K562 (cell line): ENCODE results near the gene GATAD2B. TPM values are rescaled to one million over a fixed set of nuclear protein-coding genes. Genes with fewer than 3 reads are reported as not detected.

ENCODE experiments used
- ASH1L ChIP-seq: fragments of 450-650 bp; IDR thresholded peaks from 2 replicates; pipeline ENCODE4 v1.6.1; 2018; ENCODE audit warnings: borderline replicate concordance, mild to moderate bottlenecking, low read depth; ENCODE audit not compliant: partially characterized antibody
- ATF1 ChIP-seq, 2 experiments: fragments of 450-650 bp in 1 of 2; IDR thresholded peaks; 2 replicates each; pipeline ENCODE4 v1.6.1; 2016; ENCODE audit warnings: missing compliant biosample characterization in 1 of 2, missing genetic modification characterization in 1 of 2
- BCOR ChIP-seq: fragments of 450-650 bp; IDR thresholded peaks from 2 replicates; pipeline ENCODE4 v1.6.1; 2016
- BDP1 ChIP-seq: IDR thresholded peaks from 3 replicates; pipeline ENCODE4 v1.6.1; 2011; ENCODE audit not compliant: insufficient read length, insufficient read depth
- CHD2 ChIP-seq: IDR thresholded peaks from 2 replicates; pipeline ENCODE4 v1.6.1; 2011; ENCODE audit warnings: low read depth, low read length
- ERF ChIP-seq: fragments of 450-650 bp; formaldehyde crosslinking; IDR thresholded peaks from 2 replicates; pipeline ENCODE4 v1.4.0; 2020; ENCODE audit warnings: mild to moderate bottlenecking, mixed read lengths
- MEIS2 ChIP-seq: fragments of 450-650 bp; IDR thresholded peaks from 2 replicates; pipeline ENCODE4 v1.6.1; 2014; ENCODE audit warnings: mild to moderate bottlenecking; ENCODE audit not compliant: partially characterized antibody
- NFIX ChIP-seq: fragments of 250-450 bp; sonication (Bioruptor Pico); IDR thresholded peaks from 2 replicates; pipeline ENCODE4 v1.4.0; 2020; ENCODE audit warnings: low read depth, mild to moderate bottlenecking, moderate library complexity
- POLR2AphosphoS5 ChIP-seq: IDR thresholded peaks from 2 replicates; pipeline ENCODE4 v1.6.1; 2011; ENCODE audit warnings: mild to moderate bottlenecking, low read depth, low read length, moderate library complexity; ENCODE audit not compliant: control insufficient read depth, insufficient read depth
- RBBP5 ChIP-seq: fragments of 200-600 bp; sonication (generic); IDR thresholded peaks from 2 replicates; pipeline ENCODE4 v1.6.1; 2012; ENCODE audit warnings: borderline replicate concordance, mild to moderate bottlenecking, low read length, control low read depth, inconsistent platforms; ENCODE audit not compliant: insufficient read depth, poor library complexity, severe bottlenecking
- ZNF212 ChIP-seq: fragments of 450-650 bp; formaldehyde crosslinking; IDR thresholded peaks from 2 replicates; pipeline ENCODE4 v1.4.0; 2020; ENCODE audit warnings: mild to moderate bottlenecking
- polyA plus RNA-seq, 8 experiments: library from polyadenylated mRNA; depleted of rRNA in 4 of 8; stranded (reverse) in 5 of 8; unstranded in 3 of 8; fragments of >200 nt; fragmentation: Nextera tagmentation in 2 of 8; fragmentation: Illumina TruSeq in 1 of 8; extraction: Ambion mirVana in 2 of 8; extraction: Trizol in 1 of 8; gene quantifications; 2 replicates each; pipeline versions ENCODE4 v1.2.1 to v1.2.3, GENCODE V29; 2011 to 2014; ENCODE audit warnings: inconsistent platforms in 1 of 8, missing spikeins in 1 of 8
- total RNA-seq, 7 experiments: library from RNA; depleted of rRNA in 6 of 7; stranded (reverse); fragments of >200 nt in 6 of 7; fragmentation: Illumina TruSeq in 2 of 7; extraction: Trizol in 2 of 7; gene quantifications; 2 replicates each; pipeline versions ENCODE4 v1.2.1 to v1.2.3, GENCODE V29; 2011 to 2021; ENCODE audit warnings: low replicate concordance in 1 of 7
- TF ChIP-seq, protein P1 (sequence below): fragments of 250-450 bp; sonication (Bioruptor Pico); IDR thresholded peaks from 2 replicates; pipeline ENCODE4 v1.4.0; 2020
- TF ChIP-seq, protein P2 (sequence below), 2 experiments: fragments of 450-650 bp in 1 of 2; IDR thresholded peaks; 2 replicates each; pipeline ENCODE4 v1.6.1; 2011 to 2017; ENCODE audit warnings: low read depth in 2 of 2, antibody characterized with exemption in 1 of 2, borderline replicate concordance in 1 of 2, low read length in 1 of 2, mild to moderate bottlenecking in 1 of 2, mixed read lengths in 1 of 2; ENCODE audit not compliant: control insufficient read depth in 1 of 2
- TF ChIP-seq, protein P3 (sequence below): sonication (generic); formaldehyde crosslinking; IDR thresholded peaks from 2 replicates; pipeline ENCODE4 v1.8.1; 2023; ENCODE audit warnings: missing genetic modification reagents, mild to moderate bottlenecking, borderline replicate concordance
- TF ChIP-seq, protein P4 (sequence below), 2 experiments: IDR thresholded peaks; 2 replicates each; pipeline ENCODE4 v1.6.1; 2012; ENCODE audit warnings: improper control_type of control experiment in 2 of 2, low read depth in 2 of 2, low read length in 2 of 2, borderline replicate concordance in 1 of 2

GATAD2B gene
- total and polyA plus RNA-seq, 9 of the 15 experiments (the other 6 are each of a cell fraction or from before 2014, with no cell fraction given), result 1.5 to 40.2 (median 4.9) TPM

DNA sequence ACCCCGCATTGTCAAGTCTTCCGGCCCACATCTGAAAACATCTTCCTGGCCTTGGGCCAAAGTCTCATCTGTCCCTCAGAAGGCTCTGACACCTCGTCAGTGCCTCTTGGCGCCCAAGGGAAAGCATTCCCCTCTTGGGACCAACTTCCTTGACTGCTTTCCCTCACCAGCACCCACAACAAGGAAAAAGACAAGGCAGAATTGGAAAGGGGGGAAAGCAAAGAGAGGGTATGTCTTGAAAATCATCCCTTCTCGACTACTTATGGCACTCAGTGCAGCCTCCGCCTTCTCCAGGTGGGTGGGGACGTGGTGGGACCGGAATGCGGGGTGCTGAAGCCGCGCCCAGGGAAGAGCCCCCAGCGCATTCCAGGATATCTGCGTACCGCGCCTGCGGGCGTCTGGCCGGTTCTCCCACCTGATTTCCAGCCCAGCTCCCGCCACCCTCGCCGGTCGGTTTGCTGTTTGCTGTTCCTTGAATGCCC, 41.1 kb upstream of the GATAD2B start (continued):
- TF ChIP-seq, protein P1, sequence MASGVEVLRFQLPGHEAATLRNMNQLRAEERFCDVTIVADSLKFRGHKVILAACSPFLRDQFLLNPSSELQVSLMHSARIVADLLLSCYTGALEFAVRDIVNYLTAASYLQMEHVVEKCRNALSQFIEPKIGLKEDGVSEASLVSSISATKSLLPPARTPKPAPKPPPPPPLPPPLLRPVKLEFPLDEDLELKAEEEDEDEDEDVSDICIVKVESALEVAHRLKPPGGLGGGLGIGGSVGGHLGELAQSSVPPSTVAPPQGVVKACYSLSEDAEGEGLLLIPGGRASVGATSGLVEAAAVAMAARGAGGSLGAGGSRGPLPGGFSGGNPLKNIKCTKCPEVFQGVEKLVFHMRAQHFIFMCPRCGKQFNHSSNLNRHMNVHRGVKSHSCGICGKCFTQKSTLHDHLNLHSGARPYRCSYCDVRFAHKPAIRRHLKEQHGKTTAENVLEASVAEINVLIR, result no peak
- TF ChIP-seq ZNF212 (no peak), RBBP5 (no peak), ATF1 (CRISPR knock-in tag; IDR thresholded peaks at IDR 0.05) (no peak), ATF1 (tag; IDR thresholded peaks at IDR 0.05) (0 out of 2 replicates have a peak, but pooled peaks have one; percentile 57), BDP1 (no peak), ASH1L (no peak), MEIS2 (peak; percentile 44), POLR2AphosphoS5 (no peak), BCOR (0 out of 2 replicates have a peak, but pooled peaks have one; percentile 4), CHD2 (no peak), NFIX (CRISPR knock-in tag) (peak; percentile 56; the same call in 1 of the 2 replicates), ERF (CRISPR knock-in tag) (0 out of 2 replicates have a peak, but pooled peaks have one; percentile 15)
- TF ChIP-seq, protein P2, sequence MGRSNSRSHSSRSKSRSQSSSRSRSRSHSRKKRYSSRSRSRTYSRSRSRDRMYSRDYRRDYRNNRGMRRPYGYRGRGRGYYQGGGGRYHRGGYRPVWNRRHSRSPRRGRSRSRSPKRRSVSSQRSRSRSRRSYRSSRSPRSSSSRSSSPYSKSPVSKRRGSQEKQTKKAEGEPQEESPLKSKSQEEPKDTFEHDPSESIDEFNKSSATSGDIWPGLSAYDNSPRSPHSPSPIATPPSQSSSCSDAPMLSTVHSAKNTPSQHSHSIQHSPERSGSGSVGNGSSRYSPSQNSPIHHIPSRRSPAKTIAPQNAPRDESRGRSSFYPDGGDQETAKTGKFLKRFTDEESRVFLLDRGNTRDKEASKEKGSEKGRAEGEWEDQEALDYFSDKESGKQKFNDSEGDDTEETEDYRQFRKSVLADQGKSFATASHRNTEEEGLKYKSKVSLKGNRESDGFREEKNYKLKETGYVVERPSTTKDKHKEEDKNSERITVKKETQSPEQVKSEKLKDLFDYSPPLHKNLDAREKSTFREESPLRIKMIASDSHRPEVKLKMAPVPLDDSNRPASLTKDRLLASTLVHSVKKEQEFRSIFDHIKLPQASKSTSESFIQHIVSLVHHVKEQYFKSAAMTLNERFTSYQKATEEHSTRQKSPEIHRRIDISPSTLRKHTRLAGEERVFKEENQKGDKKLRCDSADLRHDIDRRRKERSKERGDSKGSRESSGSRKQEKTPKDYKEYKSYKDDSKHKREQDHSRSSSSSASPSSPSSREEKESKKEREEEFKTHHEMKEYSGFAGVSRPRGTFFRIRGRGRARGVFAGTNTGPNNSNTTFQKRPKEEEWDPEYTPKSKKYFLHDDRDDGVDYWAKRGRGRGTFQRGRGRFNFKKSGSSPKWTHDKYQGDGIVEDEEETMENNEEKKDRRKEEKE (IDR thresholded peaks at IDR 0.05; ENCODE audit: borderline replicate concordance in 1 of 2, control insufficient read depth in 1 of 2, low read depth in 2 of 2, low read length in 1 of 2), result no peak
- TF ChIP-seq, protein P3, sequence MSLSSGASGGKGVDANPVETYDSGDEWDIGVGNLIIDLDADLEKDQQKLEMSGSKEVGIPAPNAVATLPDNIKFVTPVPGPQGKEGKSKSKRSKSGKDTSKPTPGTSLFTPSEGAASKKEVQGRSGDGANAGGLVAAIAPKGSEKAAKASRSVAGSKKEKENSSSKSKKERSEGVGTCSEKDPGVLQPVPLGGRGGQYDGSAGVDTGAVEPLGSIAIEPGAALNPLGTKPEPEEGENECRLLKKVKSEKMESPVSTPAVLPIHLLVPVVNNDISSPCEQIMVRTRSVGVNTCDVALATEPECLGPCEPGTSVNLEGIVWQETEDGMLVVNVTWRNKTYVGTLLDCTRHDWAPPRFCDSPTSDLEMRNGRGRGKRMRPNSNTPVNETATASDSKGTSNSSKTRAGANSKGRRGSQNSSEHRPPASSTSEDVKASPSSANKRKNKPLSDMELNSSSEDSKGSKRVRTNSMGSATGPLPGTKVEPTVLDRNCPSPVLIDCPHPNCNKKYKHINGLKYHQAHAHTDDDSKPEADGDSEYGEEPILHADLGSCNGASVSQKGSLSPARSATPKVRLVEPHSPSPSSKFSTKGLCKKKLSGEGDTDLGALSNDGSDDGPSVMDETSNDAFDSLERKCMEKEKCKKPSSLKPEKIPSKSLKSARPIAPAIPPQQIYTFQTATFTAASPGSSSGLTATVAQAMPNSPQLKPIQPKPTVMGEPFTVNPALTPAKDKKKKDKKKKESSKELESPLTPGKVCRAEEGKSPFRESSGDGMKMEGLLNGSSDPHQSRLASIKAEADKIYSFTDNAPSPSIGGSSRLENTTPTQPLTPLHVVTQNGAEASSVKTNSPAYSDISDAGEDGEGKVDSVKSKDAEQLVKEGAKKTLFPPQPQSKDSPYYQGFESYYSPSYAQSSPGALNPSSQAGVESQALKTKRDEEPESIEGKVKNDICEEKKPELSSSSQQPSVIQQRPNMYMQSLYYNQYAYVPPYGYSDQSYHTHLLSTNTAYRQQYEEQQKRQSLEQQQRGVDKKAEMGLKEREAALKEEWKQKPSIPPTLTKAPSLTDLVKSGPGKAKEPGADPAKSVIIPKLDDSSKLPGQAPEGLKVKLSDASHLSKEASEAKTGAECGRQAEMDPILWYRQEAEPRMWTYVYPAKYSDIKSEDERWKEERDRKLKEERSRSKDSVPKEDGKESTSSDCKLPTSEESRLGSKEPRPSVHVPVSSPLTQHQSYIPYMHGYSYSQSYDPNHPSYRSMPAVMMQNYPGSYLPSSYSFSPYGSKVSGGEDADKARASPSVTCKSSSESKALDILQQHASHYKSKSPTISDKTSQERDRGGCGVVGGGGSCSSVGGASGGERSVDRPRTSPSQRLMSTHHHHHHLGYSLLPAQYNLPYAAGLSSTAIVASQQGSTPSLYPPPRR (CRISPR knock-in tag), result no peak
- TF ChIP-seq, protein P4, sequence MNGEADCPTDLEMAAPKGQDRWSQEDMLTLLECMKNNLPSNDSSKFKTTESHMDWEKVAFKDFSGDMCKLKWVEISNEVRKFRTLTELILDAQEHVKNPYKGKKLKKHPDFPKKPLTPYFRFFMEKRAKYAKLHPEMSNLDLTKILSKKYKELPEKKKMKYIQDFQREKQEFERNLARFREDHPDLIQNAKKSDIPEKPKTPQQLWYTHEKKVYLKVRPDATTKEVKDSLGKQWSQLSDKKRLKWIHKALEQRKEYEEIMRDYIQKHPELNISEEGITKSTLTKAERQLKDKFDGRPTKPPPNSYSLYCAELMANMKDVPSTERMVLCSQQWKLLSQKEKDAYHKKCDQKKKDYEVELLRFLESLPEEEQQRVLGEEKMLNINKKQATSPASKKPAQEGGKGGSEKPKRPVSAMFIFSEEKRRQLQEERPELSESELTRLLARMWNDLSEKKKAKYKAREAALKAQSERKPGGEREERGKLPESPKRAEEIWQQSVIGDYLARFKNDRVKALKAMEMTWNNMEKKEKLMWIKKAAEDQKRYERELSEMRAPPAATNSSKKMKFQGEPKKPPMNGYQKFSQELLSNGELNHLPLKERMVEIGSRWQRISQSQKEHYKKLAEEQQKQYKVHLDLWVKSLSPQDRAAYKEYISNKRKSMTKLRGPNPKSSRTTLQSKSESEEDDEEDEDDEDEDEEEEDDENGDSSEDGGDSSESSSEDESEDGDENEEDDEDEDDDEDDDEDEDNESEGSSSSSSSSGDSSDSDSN (IDR thresholded peaks at IDR 0.05; ENCODE audit: borderline replicate concordance in 1 of 2, low read depth in 2 of 2, low read length in 2 of 2), result no peak; a peak in 1 of 4 replicates
